Neural progenitor cell (in vitro differentiated cells): ENCODE data around the gene FMNL2. TPM values are rescaled to one million over a fixed set of nuclear protein-coding genes. Genes with fewer than 3 reads are reported as not detected.

Experiments
- DNase-seq: peaks from one replicate; pipeline ENCODE4 v3.0.0-alpha.2; 2016; ENCODE audit warnings: low spot score
- H2AFZ ChIP-seq: fragments of 200-600 bp; sonication (generic); replicated peaks from 2 replicates; pipeline ENCODE4 v1.6.1; 2016; ENCODE audit warnings: antibody characterized with exemption
- H3F3A ChIP-seq: fragments of 200-600 bp; sonication (generic); 2 replicates; pipeline ENCODE4 v1.6.1; 2016; ENCODE audit warnings: antibody characterized with exemption, low read depth
- H3K27ac ChIP-seq: fragments of 200-600 bp; sonication (generic); 2 replicates; pipeline ENCODE4 v1.5.1; 2016; ENCODE audit warnings: mild to moderate bottlenecking
- H3K27me3 ChIP-seq: fragments of 200-600 bp; sonication (generic); 2 replicates; pipeline ENCODE4 v1.6.1; 2016; ENCODE audit warnings: mild to moderate bottlenecking, moderate library complexity
- H3K36me3 ChIP-seq: fragments of 200-600 bp; sonication (generic); 2 replicates; pipeline ENCODE4 v1.5.1; 2016
- H3K4me1 ChIP-seq: fragments of 200-600 bp; sonication (generic); 2 replicates; pipeline ENCODE4 v1.6.1; 2016; ENCODE audit warnings: mixed run types
- H3K4me2 ChIP-seq: fragments of 200-600 bp; sonication (generic); 2 replicates; pipeline ENCODE4 v1.6.1; 2016
- H3K4me3 ChIP-seq: fragments of 200-600 bp; sonication (generic); 2 replicates; pipeline ENCODE4 v1.5.1; 2016
- H3K79me2 ChIP-seq: fragments of 200-600 bp; sonication (generic); 2 replicates; pipeline ENCODE4 v1.6.1; 2016; ENCODE audit warnings: low read depth
- H3K9ac ChIP-seq: fragments of 200-600 bp; sonication (generic); 2 replicates; pipeline ENCODE4 v1.6.1; 2016
- H3K9me3 ChIP-seq: fragments of 200-600 bp; sonication (generic); 2 replicates; pipeline ENCODE4 v1.5.1; 2016; ENCODE audit warnings: low read depth
- H4K20me1 ChIP-seq: fragments of 200-600 bp; sonication (generic); 2 replicates; pipeline ENCODE4 v1.6.1; 2016; ENCODE audit warnings: low read depth
- H3K27ac Mint-ChIP-seq: 3 replicates; pipeline ENCODE4 v1.8.0; 2021; ENCODE audit warnings: mixed read lengths
- H3K27me3 Mint-ChIP-seq: 2 replicates; pipeline ENCODE4 v1.8.0; 2022; ENCODE audit warnings: low read depth, mild to moderate bottlenecking, inconsistent platforms, moderate library complexity, mixed read lengths; ENCODE audit not compliant: insufficient read depth
- H3K36me3 Mint-ChIP-seq: 3 replicates; pipeline ENCODE4 v1.8.0; 2021; ENCODE audit warnings: mixed read lengths
- H3K4me1 Mint-ChIP-seq: 3 replicates; pipeline ENCODE4 v1.8.0; 2021; ENCODE audit warnings: mixed read lengths
- H3K4me3 Mint-ChIP-seq: 3 replicates; pipeline ENCODE4 v1.8.0; 2021; ENCODE audit warnings: mild to moderate bottlenecking, moderate library complexity, mixed read lengths
- H3K9me3 Mint-ChIP-seq: 3 replicates; pipeline ENCODE4 v1.8.0; 2020; ENCODE audit warnings: mixed read lengths
- CTCF ChIP-seq: fragments of 200-600 bp; sonication (generic); IDR thresholded peaks from 2 replicates; pipeline ENCODE4 v1.5.1; 2017; ENCODE audit warnings: antibody characterized with exemption, mild to moderate bottlenecking
- EZH2 ChIP-seq: fragments of 200-600 bp; sonication (generic); IDR thresholded peaks from 2 replicates; pipeline ENCODE4 v1.6.1; 2017; ENCODE audit warnings: antibody characterized with exemption, mild to moderate bottlenecking, moderate library complexity
- EZH2phosphoT487 ChIP-seq: fragments of 200-600 bp; sonication (generic); IDR thresholded peaks from 2 replicates; pipeline ENCODE4 v1.6.1; 2017; ENCODE audit warnings: antibody characterized with exemption
- total RNA-seq: library from RNA; depleted of rRNA; stranded (reverse); fragments of >200 nt; gene quantifications from 2 replicates; pipeline ENCODE4 v1.2.3, GENCODE V29; 2015; ENCODE audit warnings: low replicate concordance

FMNL2 gene
- total RNA-seq, 1 donor from 2014 or later, result 99.7 TPM

- no peak overlapping the region for H3K4me3 Mint-ChIP-seq
- Histone ChIP-seq H3K9me3 (no peaks in the 10 kb centered on the region), H3F3A (no peaks in the 10 kb centered on the region), H3K36me3 (peaks cover 6% of the 10 kb centered on the region), H2AFZ (no peak overlapping the region), H3K79me2 (no peaks in the 10 kb centered on the region), H3K27ac (no peak overlapping the region), H3K4me1 (no peaks in the 10 kb centered on the region), H3K27me3 (no peaks in the 10 kb centered on the region), H3K9ac (no peak overlapping the region), H3K4me3 (no peak overlapping the region), H3K4me2 (no peak overlapping the region), H4K20me1 (no peaks in the 10 kb centered on the region)
- H3K9me3 Mint-ChIP-seq, result no peaks in the 10 kb centered on the region
- H3K4me1 Mint-ChIP-seq, result no peaks in the 10 kb centered on the region
- no peaks in the 10 kb centered on the region for H3K27me3 Mint-ChIP-seq
- H3K36me3 Mint-ChIP-seq, result peaks cover 44% of the 10 kb centered on the region
- peak overlapping the region; percentile 37 for H3K27ac Mint-ChIP-seq
- peak; percentile 23 for DNase-seq
- TF ChIP-seq EZH2, result no peak
- TF ChIP-seq EZH2phosphoT487, result no peak
- TF ChIP-seq CTCF, result no peak
These were observed 288.2 kb downstream of the FMNL2 start for GRCh38 chr2:152623076-152623740.

GRCh38 chr2:152623775-152624174 lies 288.8 kb downstream of the FMNL2 start:
- H3K27ac ChIP-seq, result no peak overlapping the region
- peaks cover 1% of the 10 kb centered on the region for H3K36me3 ChIP-seq
- H3K4me1 Mint-ChIP-seq, result no peaks in the 10 kb centered on the region
- no peaks in the 10 kb centered on the region for H4K20me1 ChIP-seq
- no peak overlapping the region for H3K9ac ChIP-seq
- no peaks in the 10 kb centered on the region for H3K27me3 ChIP-seq
- no peak overlapping the region for H3K4me2 ChIP-seq
- TF ChIP-seq CTCF, result no peak
- TF ChIP-seq EZH2phosphoT487, result no peak
- TF ChIP-seq EZH2, result no peak
- no peaks in the 10 kb centered on the region for H3F3A ChIP-seq
- H3K9me3 Mint-ChIP-seq, result no peaks in the 10 kb centered on the region
- no peak overlapping the region for H3K27ac Mint-ChIP-seq
- H2AFZ ChIP-seq, result no peak overlapping the region
- no peak for DNase-seq
- no peaks in the 10 kb centered on the region for H3K4me1 ChIP-seq
- no peak overlapping the region for H3K4me3 ChIP-seq
- peaks cover 39% of the 10 kb centered on the region for H3K36me3 Mint-ChIP-seq
- no peaks in the 10 kb centered on the region for H3K79me2 ChIP-seq
- no peaks in the 10 kb centered on the region for H3K27me3 Mint-ChIP-seq
- no peaks in the 10 kb centered on the region for H3K9me3 ChIP-seq
- no peak overlapping the region for H3K4me3 Mint-ChIP-seq

GRCh38 chr2:152624805-152625204 lies 289.8 kb downstream of the FMNL2 start:
- Histone ChIP-seq H3K4me2 (no peak overlapping the region), H3K9ac (no peak overlapping the region), H3K36me3 (no peaks in the 10 kb centered on the region), H3K4me3 (no peak overlapping the region), H3K79me2 (no peaks in the 10 kb centered on the region), H2AFZ (no peak overlapping the region), H3K27ac (no peak overlapping the region), H4K20me1 (no peaks in the 10 kb centered on the region), H3K4me1 (no peaks in the 10 kb centered on the region), H3F3A (no peaks in the 10 kb centered on the region), H3K27me3 (no peaks in the 10 kb centered on the region), H3K9me3 (no peaks in the 10 kb centered on the region)
- Mint-ChIP-seq H3K27me3 (no peaks in the 10 kb centered on the region), H3K9me3 (no peaks in the 10 kb centered on the region), H3K4me1 (no peaks in the 10 kb centered on the region), H3K4me3 (no peak overlapping the region), H3K27ac (no peak overlapping the region), H3K36me3 (peaks cover 39% of the 10 kb centered on the region)
- TF ChIP-seq CTCF, result no peak
- TF ChIP-seq EZH2phosphoT487, result no peak
- TF ChIP-seq EZH2, result no peak
- no peak for DNase-seq
